ENCODE data around the gene NME9.

NME9 gene

DNA sequence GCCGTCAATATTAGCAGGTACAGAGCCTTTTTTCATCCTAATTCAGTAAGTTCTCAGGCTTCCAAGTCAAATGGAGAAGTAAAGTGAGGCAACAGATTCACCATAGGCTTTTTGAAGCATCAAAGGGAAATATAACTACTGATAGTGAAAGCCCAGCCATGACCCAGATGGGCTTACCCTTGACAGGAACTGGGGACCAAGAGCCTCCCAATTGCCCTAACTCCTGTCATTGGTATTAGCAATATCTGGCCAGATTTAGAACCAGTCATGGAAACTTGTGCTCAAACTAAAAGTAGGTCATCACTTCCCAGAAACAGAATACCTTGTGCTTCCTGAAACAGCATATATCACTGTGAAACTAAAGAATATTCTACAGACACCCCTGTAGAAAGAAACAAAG is 33.0 kb downstream of the NME9 start:
- TF ChIP-seq, protein P1, sequence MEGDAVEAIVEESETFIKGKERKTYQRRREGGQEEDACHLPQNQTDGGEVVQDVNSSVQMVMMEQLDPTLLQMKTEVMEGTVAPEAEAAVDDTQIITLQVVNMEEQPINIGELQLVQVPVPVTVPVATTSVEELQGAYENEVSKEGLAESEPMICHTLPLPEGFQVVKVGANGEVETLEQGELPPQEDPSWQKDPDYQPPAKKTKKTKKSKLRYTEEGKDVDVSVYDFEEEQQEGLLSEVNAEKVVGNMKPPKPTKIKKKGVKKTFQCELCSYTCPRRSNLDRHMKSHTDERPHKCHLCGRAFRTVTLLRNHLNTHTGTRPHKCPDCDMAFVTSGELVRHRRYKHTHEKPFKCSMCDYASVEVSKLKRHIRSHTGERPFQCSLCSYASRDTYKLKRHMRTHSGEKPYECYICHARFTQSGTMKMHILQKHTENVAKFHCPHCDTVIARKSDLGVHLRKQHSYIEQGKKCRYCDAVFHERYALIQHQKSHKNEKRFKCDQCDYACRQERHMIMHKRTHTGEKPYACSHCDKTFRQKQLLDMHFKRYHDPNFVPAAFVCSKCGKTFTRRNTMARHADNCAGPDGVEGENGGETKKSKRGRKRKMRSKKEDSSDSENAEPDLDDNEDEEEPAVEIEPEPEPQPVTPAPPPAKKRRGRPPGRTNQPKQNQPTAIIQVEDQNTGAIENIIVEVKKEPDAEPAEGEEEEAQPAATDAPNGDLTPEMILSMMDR (IDR thresholded peaks at IDR 0.05; ENCODE audit: control extremely low read depth, extremely low read depth, low read depth, missing control alignments) = no peak
- ChIA-PET POLR2A (no interaction called here), CTCF (no interaction called here)
- DNase-seq (ENCODE audit: extremely low spot score) = no peak

DNA sequence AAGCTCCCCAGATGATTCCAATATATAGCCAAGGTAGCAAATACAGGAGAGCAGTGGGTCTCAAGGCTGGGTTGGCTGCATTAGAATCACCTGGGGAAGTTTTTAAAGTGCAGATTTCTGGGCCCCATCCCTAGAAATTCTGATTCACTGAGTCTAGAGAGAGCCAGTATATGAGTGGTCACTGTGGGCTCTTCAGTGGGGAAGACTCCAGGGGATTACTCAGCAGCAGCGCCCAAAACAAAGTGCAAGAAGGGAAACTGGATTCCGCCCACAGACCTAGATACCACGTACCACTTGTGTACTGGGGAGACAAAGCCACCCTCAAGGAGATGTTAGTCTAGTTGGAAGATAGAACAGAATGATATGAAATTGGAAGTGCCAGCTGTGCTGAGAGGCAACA is 40.0 kb downstream of the NME9 start:
- DNase-seq (ENCODE audit: extremely low spot score) = no peak
- ChIA-PET CTCF (interaction anchor here (1.3 kb wide), 1 partner anchor 12 kb away, joined by 5 read pairs; no protein-coding TSS in a partner anchor), POLR2A (no interaction called here)
- TF ChIP-seq, protein P1 (IDR thresholded peaks at IDR 0.05; ENCODE audit: control extremely low read depth, extremely low read depth, low read depth, missing control alignments) = no peak

DNA sequence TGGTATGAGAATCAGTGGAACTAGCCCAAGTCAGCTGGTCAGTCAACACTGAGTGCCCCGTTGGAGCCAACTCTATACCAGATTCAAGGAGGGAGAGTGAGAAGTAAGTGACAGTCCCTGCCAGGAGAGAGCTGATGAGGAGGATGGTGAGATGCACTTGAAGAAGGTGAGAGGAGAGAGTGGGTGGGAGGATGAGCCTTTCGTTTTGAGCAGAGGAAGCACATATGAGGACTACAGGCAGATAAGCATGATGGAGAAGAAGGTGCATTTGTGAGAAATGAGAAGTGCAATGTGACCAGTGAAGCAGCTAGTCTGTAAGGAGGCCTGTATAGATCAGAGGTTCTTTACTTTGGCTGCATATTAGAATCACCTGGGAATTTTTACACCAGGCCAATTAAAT is 40.4 kb downstream of the NME9 start:
- TF ChIP-seq, protein P1 (IDR thresholded peaks at IDR 0.05; ENCODE audit: control extremely low read depth, extremely low read depth, low read depth, missing control alignments) = no peak
- no peak for DNase-seq (ENCODE audit: extremely low spot score)
- CTCF ChIA-PET = interaction anchor here (1.3 to 1.5 kb wide), 2 partner anchors 12 to 78 kb away, joined by 3 to 5 read pairs; no protein-coding TSS in a partner anchor
- POLR2A ChIA-PET = no interaction called here

DNA sequence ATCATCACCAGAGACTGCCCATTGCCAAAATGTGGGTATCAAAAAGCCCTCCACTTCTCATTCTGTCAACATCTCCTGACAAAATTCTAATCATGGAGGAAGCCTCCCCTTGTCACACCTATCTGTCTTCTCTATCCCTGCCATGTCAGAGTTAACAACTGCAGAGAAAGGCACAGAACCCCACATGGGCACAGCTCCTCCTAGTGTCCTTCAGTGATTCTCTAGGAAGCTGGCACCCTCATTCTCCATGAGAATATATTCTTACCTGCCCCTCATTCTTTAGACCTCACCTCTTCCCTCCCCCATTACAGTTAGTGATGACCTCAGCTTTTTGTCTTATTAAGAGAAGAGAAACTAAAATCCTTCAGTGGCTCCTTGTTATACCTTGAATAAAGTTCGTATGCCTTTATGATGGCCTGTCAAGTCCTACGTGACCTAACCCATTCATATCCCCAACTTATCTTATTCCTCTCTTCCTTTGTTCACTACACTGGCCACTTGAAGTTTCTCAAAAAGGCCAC is 44.6 kb downstream of the NME9 start:
- ChIA-PET POLR2A (no interaction called here), CTCF (interaction anchor here (0.9 to 1.5 kb wide), 3 partner anchors 35 to 104 kb away, joined by 3 read pairs; no protein-coding TSS in a partner anchor)
- DNase-seq (ENCODE audit: extremely low spot score) = no peak
- TF ChIP-seq, protein P1 (IDR thresholded peaks at IDR 0.05; ENCODE audit: control extremely low read depth, extremely low read depth, low read depth, missing control alignments) = no peak

DNA sequence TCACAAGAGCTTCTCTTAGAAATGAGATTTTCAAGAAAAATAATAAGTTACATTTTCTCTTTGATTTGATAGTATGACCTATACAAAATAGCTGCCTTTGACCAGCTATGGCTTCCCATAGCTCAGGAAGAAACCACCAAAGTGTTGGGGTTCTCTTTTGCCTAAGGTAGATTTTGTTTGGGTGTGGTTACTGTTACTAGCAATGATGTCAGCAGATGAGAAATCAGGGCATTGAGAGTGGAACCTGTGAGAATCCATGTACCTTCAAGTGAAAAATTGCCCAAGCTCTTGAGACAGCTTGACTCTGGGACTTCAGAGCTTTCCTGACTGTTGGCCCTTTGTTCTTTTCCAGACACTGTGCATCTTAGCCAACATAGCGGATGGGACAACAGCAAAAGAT is 45.6 kb downstream of the NME9 start:
- POLR2A ChIA-PET = no interaction called here
- DNase-seq (ENCODE audit: extremely low spot score) = no peak
- TF ChIP-seq, protein P1 (IDR thresholded peaks at IDR 0.05; ENCODE audit: control extremely low read depth, extremely low read depth, low read depth, missing control alignments) = no peak
- CTCF ChIA-PET = interaction anchor here (1.1 to 1.8 kb wide), 2 partner anchors 14 to 20 kb away, joined by 3 to 8 read pairs; no protein-coding TSS in a partner anchor

DNA sequence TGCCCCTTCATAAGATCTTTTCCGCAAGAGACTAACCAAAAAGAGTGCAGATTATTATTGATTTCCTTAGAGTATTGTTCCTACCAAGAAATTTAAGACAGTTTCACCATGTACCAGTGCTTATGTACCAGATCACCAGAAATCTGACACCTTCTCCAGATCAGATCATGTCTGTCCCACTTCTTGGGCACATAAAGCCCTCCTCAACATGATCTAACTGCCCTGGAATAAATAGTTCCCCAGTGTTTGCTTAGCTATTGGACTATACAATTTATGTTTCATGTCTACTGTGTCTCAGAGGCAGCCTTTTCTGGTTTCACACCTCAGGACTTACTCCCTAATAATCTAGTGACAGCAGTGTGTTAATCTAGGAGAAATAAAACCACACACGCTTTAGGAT is 46.8 kb downstream of the NME9 start:
- POLR2A ChIA-PET = no interaction called here
- CTCF ChIA-PET = interaction anchor here (0.9 to 1.8 kb wide), 2 partner anchors 18 to 102 kb away, joined by 3 to 8 read pairs; no protein-coding TSS in a partner anchor
- no peak for DNase-seq (ENCODE audit: extremely low spot score)
- TF ChIP-seq, protein P1 (IDR thresholded peaks at IDR 0.05; ENCODE audit: control extremely low read depth, extremely low read depth, low read depth, missing control alignments) = no peak
